ENCODE results near the gene HEMGN.
"Not testable (repeated sequence)": the region's sequence is repeated elsewhere in the genome, so short reads cannot be mapped to it uniquely, and the experiment has no call there.

Gene HEMGN

GRCh38 chr9:97958812-97959511 is 21.0 kb upstream of the HEMGN start:
- DNase-seq (ENCODE audit: low spot score) = no peak
- no peak for TF ChIP-seq CTCF (IDR thresholded peaks at IDR 0.05; ENCODE audit: borderline replicate concordance, control extremely low read depth, extremely low read depth, insufficient read depth, missing control alignments)

GRCh38 chr9:97956331-97956730 is 18.4 kb upstream of the HEMGN start:
- TF ChIP-seq CTCF (IDR thresholded peaks at IDR 0.05; ENCODE audit: borderline replicate concordance, control extremely low read depth, extremely low read depth, insufficient read depth, missing control alignments) = no peak
- no peak for DNase-seq (ENCODE audit: low spot score)
- in situ Hi-C loops (cut with MboI; ENCODE audit: low sequenced_read_pairs, unreplicated experiment) = no loop called here

More at GRCh38 chr9:97958812-97959511, 21.0 kb upstream of the HEMGN start:
- in situ Hi-C loops (cut with MboI; ENCODE audit: low sequenced_read_pairs, unreplicated experiment) = no loop called here

GRCh38 chr9:97954550-97954989 is 16.6 kb upstream of the HEMGN start:
- TF ChIP-seq CTCF (IDR thresholded peaks at IDR 0.05; ENCODE audit: borderline replicate concordance, control extremely low read depth, extremely low read depth, insufficient read depth, missing control alignments) = peak; percentile 74
- in situ Hi-C loops (cut with MboI; ENCODE audit: low sequenced_read_pairs, unreplicated experiment) = no loop called here
- DNase-seq (ENCODE audit: low spot score) = peak; percentile 75

- DNase-seq (ENCODE audit: low spot score); in situ Hi-C loops (cut with MboI; ENCODE audit: low sequenced_read_pairs, unreplicated experiment): not testable (repeated sequence)
These were observed 12.9 kb upstream of the HEMGN start for GRCh38 chr9:97950873-97951272.

- in situ Hi-C loops (cut with MboI; ENCODE audit: low sequenced_read_pairs, unreplicated experiment) = not testable (repeated sequence)
These were observed 9.1 kb upstream of the HEMGN start for GRCh38 chr9:97947094-97947493.

GRCh38 chr9:97945470-97945869 is 7.5 kb upstream of the HEMGN start:
- in situ Hi-C loops (cut with MboI; ENCODE audit: low sequenced_read_pairs, unreplicated experiment); DNase-seq (ENCODE audit: low spot score): not testable (repeated sequence)

More at GRCh38 chr9:97947094-97947493, 9.1 kb upstream of the HEMGN start:
- not testable (repeated sequence) for DNase-seq (ENCODE audit: low spot score)

GRCh38 chr9:97944612-97945011 is 6.6 kb upstream of the HEMGN start:
- DNase-seq (ENCODE audit: low spot score) = no peak
- in situ Hi-C loops (cut with MboI; ENCODE audit: low sequenced_read_pairs, unreplicated experiment) = no loop called here
- no peak for TF ChIP-seq CTCF (IDR thresholded peaks at IDR 0.05; ENCODE audit: borderline replicate concordance, control extremely low read depth, extremely low read depth, insufficient read depth, missing control alignments)

- no peak for DNase-seq (ENCODE audit: low spot score)
- TF ChIP-seq CTCF (IDR thresholded peaks at IDR 0.05; ENCODE audit: borderline replicate concordance, control extremely low read depth, extremely low read depth, insufficient read depth, missing control alignments) = no peak
- in situ Hi-C loops (cut with MboI; ENCODE audit: low sequenced_read_pairs, unreplicated experiment) = no loop called here
These were observed 5.4 kb upstream of the HEMGN start for GRCh38 chr9:97943308-97943855.
